Smooth muscle cell of the umbilical artery (primary cell): ENCODE results near the gene NQO1. TPM values are rescaled to one million over a fixed set of nuclear protein-coding genes. Genes with fewer than 3 reads are reported as not detected.

ENCODE experiments used
- total RNA-seq: library from RNA; depleted of rRNA; stranded (reverse); fragments of >200 nt; gene quantifications from 2 replicates; pipeline ENCODE4 v1.2.3, GENCODE V29; 2014

Gene NQO1
- 122 and 153 TPM in 2 replicates for total RNA-seq

GRCh38 chr16:69726313-69727060 lies at the start of gene NQO1:
TSS of gene NQO1 (minus strand) at chr16:69726560. CDS start at chr16:69726439, 121 bp downstream.

GRCh38 chr16:69761983-69762813 lies 35.8 kb upstream of the NQO1 start, which contains the start of gene WWP2:
TSS of gene WWP2 (plus strand) at chr16:69762332. CDS start at chr16:69787011, 24,679 bp downstream.

GRCh38 chr16:69754469-69755310 lies 28.3 kb upstream of the NQO1 start, which contains the start of gene NOB1:
TSS of gene NOB1 (minus strand) at chr16:69754926. CDS start at chr16:69754910, 16 bp downstream.

Other genes starting within 250 kb of the NQO1 start
- gene NFAT5, start 160.6 kb downstream of the NQO1 start, total RNA-seq, result 27.6 and 45.7 TPM in 2 replicates
- 11.9 and 12.4 TPM in 2 replicates for gene NOB1, start 28.4 kb upstream of the NQO1 start, total RNA-seq
- 11.0 and 24.2 TPM in 2 replicates for gene WWP2, start 35.8 kb upstream of the NQO1 start, total RNA-seq
- gene CLEC18A, start 224.8 kb upstream of the NQO1 start, total RNA-seq, result 0.32 and 1.5 TPM in 2 replicates